ENCODE results near the gene MARK1. TPM values are rescaled to one million over a fixed set of nuclear protein-coding genes. Genes with fewer than 3 reads are reported as not detected.

Gene MARK1
- total and polyA plus RNA-seq, 2 of the 13 experiments (the other 11 are each of a cell fraction or from before 2014, with no cell fraction given): not detected

DNA sequence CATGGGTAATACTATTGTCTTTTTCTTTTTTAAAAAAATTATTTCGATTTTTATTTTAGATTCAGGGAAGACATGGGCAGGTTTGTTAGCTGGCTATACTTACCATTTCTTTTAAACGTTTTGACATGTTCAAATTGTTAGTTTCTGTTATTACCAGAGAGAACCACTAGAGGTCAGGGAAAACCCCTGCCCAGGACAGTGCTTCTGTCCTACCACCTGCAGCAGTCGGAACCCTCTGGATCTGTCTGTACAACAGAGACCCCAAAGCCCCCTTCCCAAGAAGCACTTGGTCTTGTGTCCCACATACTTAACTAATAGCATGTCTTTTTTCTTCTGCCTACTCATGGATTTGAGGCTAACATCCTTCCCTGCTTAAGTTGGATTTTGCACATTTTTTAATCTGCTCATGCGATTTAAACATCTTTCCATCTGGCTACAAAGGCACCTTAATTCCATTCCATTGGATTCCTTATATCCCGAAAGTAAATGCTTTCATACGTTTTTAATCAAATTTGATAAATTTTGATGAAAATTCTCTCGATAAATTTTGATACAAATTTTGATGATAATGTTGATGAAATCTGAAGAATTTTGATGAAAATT lies 152.2 kb downstream of the MARK1 start:
- 14% methylated on average over 7 of the region's 7 CpGs for WGBS (ENCODE audit: low lambda C conversion rate)
- Histone ChIP-seq H3K27me3 (ENCODE audit: control insufficient read depth in 1 of 2, insufficient read depth in 2 of 2, low read length in 2 of 2) (no peaks in the 10 kb centered on the region), H3K9ac (ENCODE audit: insufficient read depth, low read depth, low read length) (no peak overlapping the region), H3K4me2 (ENCODE audit: low read depth, low read length) (peak overlapping the region; percentile 20; the same call in 1 of the 2 replicates), H2AFZ (ENCODE audit: low read length) (no peak overlapping the region), H3K27ac (ENCODE audit: extremely low read length, insufficient read depth, low read length) (no peak overlapping the region), H3K36me3 (replicated peaks in 1 of 2; ENCODE audit: control insufficient read depth in 1 of 2, insufficient read depth in 2 of 2, low read length in 2 of 2) (no peaks in the 10 kb centered on the region), H3K4me1 (ENCODE audit: insufficient read depth, low read length) (peaks cover 12% of the 10 kb centered on the region), H3K9me3 (ENCODE audit: low read length) (no peaks in the 10 kb centered on the region), H3K79me2 (ENCODE audit: insufficient read depth, low read length) (no peaks in the 10 kb centered on the region), H3K4me3 (replicated peaks in 1 of 3; ENCODE audit: insufficient read depth in 1 of 3, low read depth in 2 of 3, low read length in 3 of 3) (no peak overlapping the region), H4K20me1 (ENCODE audit: insufficient read depth, low read length) (no peaks in the 10 kb centered on the region)
- intact Hi-C loops (cut with micrococcal nuclease; ENCODE audit: unreplicated experiment) (loop anchor here (1.0 kb wide), 2 partner anchors 53 to 96 kb away; no protein-coding TSS in a partner anchor), in situ Hi-C loops (cut with HindIII; ENCODE audit: extremely low pct_ligation_motif_present, low pct_unique_long_range_greater_than_20kb) (no loop called here)
- FAIRE-seq (peak; percentile 67), DNase-seq (ENCODE audit: low spot score) (peak; percentile 42), ATAC-seq (peak; percentile 93)
- POLR2A ChIA-PET: interaction anchor here (0.8 kb wide), 1 partner anchor 53 kb away, joined by 3 read pairs; no protein-coding TSS in a partner anchor
- TF ChIP-seq RAD21 (CRISPR knock-in tag; IDR thresholded peaks at IDR 0.05) (peak; percentile 68), RXRB (CRISPR knock-in tag; IDR thresholded peaks at IDR 0.05; ENCODE audit: borderline replicate concordance) (peak; percentile 18; the same call in 1 of the 2 replicates), DNMT3B (CRISPR knock-in tag; conservative IDR thresholded peaks at IDR 0.05) (no peak), ZFY (CRISPR knock-in tag; IDR thresholded peaks at IDR 0.05) (no peak), SRSF1 (optimal IDR thresholded peaks at IDR 0.05; ENCODE audit: low read depth, low read length) (no peak), ZNF670 (CRISPR knock-in tag; IDR thresholded peaks at IDR 0.05; ENCODE audit: borderline replicate concordance) (no peak), SMC3 (IDR thresholded peaks at IDR 0.05; ENCODE audit: low read length) (peak; percentile 79), ZNF331 (CRISPR knock-in tag; IDR thresholded peaks at IDR 0.05) (0 out of 2 replicates have a peak, but pooled peaks have one; percentile 22), STAG1 (CRISPR knock-in tag; IDR thresholded peaks at IDR 0.05) (peak; percentile 82), GATAD2A (CRISPR knock-in tag; IDR thresholded peaks at IDR 0.05) (peak; percentile 13; the same call in 1 of the 2 replicates), ZNF367 (CRISPR knock-in tag; IDR thresholded peaks at IDR 0.05; ENCODE audit: borderline replicate concordance) (no peak)
- TF ChIP-seq, protein P1, sequence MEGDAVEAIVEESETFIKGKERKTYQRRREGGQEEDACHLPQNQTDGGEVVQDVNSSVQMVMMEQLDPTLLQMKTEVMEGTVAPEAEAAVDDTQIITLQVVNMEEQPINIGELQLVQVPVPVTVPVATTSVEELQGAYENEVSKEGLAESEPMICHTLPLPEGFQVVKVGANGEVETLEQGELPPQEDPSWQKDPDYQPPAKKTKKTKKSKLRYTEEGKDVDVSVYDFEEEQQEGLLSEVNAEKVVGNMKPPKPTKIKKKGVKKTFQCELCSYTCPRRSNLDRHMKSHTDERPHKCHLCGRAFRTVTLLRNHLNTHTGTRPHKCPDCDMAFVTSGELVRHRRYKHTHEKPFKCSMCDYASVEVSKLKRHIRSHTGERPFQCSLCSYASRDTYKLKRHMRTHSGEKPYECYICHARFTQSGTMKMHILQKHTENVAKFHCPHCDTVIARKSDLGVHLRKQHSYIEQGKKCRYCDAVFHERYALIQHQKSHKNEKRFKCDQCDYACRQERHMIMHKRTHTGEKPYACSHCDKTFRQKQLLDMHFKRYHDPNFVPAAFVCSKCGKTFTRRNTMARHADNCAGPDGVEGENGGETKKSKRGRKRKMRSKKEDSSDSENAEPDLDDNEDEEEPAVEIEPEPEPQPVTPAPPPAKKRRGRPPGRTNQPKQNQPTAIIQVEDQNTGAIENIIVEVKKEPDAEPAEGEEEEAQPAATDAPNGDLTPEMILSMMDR (CRISPR knock-in tag; IDR thresholded peaks at IDR 0.05): peak; percentile 79
- TF ChIP-seq, protein P2, sequence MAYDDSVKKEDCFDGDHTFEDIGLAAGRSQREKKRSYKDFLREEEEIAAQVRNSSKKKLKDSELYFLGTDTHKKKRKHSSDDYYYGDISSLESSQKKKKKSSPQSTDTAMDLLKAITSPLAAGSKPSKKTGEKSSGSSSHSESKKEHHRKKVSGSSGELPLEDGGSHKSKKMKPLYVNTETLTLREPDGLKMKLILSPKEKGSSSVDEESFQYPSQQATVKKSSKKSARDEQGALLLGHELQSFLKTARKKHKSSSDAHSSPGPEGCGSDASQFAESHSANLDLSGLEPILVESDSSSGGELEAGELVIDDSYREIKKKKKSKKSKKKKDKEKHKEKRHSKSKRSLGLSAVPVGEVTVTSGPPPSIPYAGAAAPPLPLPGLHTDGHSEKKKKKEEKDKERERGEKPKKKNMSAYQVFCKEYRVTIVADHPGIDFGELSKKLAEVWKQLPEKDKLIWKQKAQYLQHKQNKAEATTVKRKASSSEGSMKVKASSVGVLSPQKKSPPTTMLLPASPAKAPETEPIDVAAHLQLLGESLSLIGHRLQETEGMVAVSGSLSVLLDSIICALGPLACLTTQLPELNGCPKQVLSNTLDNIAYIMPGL (CRISPR knock-in tag; IDR thresholded peaks at IDR 0.05; ENCODE audit: borderline replicate concordance in 1 of 2, low read depth in 1 of 2): peak in 1 of 2 experiments; percentile 29; a peak in 1 of 4 replicates
- CTCF ChIA-PET (ENCODE audit: low intra/inter-chr PET ratio, low total read pairs): interaction anchor here (1.2 to 4.1 kb wide), 3 partner anchors 10 to 96 kb away, joined by 4 to 58 read pairs (median 23); partner anchors contain the start of gene C1orf115
- BruUV-seq (replicated peaks): no TSS peak
